Renal cortex interstitium (tissue), 11 donors: Measurements from ENCODE around the gene RAB11FIP5. TPM values are rescaled to one million over a fixed set of nuclear protein-coding genes. Genes with fewer than 3 reads are reported as not detected.

Experiments
- DNase-seq, 11 donors: peaks; one replicate each; pipeline ENCODE4 v3.0.0-alpha.2; 2013; ENCODE audit warnings: low read depth in 9 of 11, low spot score in 4 of 11; ENCODE audit errors: extremely low read depth in 1 of 11
- polyA plus RNA-seq, 3 donors: library from polyadenylated mRNA; unstranded; fragments of 120-200 nt; gene quantifications; one replicate each; pipeline ENCODE4 v1.2.1, GENCODE V29; 2013; ENCODE audit not compliant: insufficient read length in 3 of 3

RAB11FIP5 gene
- polyA plus RNA-seq, 3 donors = 44.6 to 46.4 (median 45.6) TPM

GRCh38 chr2:73116182-73116960, 3.6 kb upstream of the RAB11FIP5 start:
- no peak for DNase-seq

GRCh38 chr2:73114273-73114867, 1.6 kb upstream of the RAB11FIP5 start:
- no peak for DNase-seq

- DNase-seq = peak in 2 of 11 donors; percentile 23 to 41
Measured at GRCh38 chr2:73112026-73112912, 479 bp downstream of the RAB11FIP5 start.

GRCh38 chr2:73111073-73112025, 1.4 kb downstream of the RAB11FIP5 start:
- DNase-seq = peak in 1 of 11 donors; percentile 13

- DNase-seq = no peak
Measured at GRCh38 chr2:73110168-73111072, 2.3 kb downstream of the RAB11FIP5 start.

GRCh38 chr2:73109431-73110167, 3.1 kb downstream of the RAB11FIP5 start:
- DNase-seq = no peak

GRCh38 chr2:73107211-73107926, 5.4 kb downstream of the RAB11FIP5 start:
- no peak for DNase-seq

GRCh38 chr2:73106791-73107190, 6.0 kb downstream of the RAB11FIP5 start:
- DNase-seq = no peak

GRCh38 chr2:73105511-73105971, 7.2 kb downstream of the RAB11FIP5 start:
- DNase-seq = no peak

- DNase-seq = no peak
Measured at GRCh38 chr2:73104933-73105332, 7.8 kb downstream of the RAB11FIP5 start.

- DNase-seq = no peak
Measured at GRCh38 chr2:73103018-73103542, 9.7 kb downstream of the RAB11FIP5 start.

- no peak for DNase-seq
Measured at GRCh38 chr2:73101626-73102256, 11.0 kb downstream of the RAB11FIP5 start.

GRCh38 chr2:73100956-73101355, 11.8 kb downstream of the RAB11FIP5 start:
- DNase-seq = no peak

- DNase-seq = no peak
Measured at GRCh38 chr2:73099486-73099885, 13.3 kb downstream of the RAB11FIP5 start.

GRCh38 chr2:73095910-73096309, 16.8 kb downstream of the RAB11FIP5 start:
- DNase-seq = no peak
